HG03095 (cell line): ENCODE data around the gene KLC4.

Experiments used
- ATAC-seq: cut with Tn5 transposase; IDR thresholded peaks from one replicate; pipeline ENCODE4 v1.9.1; 2021; ENCODE audit warnings: moderate library complexity; ENCODE audit not compliant: unreplicated experiment

Gene KLC4

DNA sequence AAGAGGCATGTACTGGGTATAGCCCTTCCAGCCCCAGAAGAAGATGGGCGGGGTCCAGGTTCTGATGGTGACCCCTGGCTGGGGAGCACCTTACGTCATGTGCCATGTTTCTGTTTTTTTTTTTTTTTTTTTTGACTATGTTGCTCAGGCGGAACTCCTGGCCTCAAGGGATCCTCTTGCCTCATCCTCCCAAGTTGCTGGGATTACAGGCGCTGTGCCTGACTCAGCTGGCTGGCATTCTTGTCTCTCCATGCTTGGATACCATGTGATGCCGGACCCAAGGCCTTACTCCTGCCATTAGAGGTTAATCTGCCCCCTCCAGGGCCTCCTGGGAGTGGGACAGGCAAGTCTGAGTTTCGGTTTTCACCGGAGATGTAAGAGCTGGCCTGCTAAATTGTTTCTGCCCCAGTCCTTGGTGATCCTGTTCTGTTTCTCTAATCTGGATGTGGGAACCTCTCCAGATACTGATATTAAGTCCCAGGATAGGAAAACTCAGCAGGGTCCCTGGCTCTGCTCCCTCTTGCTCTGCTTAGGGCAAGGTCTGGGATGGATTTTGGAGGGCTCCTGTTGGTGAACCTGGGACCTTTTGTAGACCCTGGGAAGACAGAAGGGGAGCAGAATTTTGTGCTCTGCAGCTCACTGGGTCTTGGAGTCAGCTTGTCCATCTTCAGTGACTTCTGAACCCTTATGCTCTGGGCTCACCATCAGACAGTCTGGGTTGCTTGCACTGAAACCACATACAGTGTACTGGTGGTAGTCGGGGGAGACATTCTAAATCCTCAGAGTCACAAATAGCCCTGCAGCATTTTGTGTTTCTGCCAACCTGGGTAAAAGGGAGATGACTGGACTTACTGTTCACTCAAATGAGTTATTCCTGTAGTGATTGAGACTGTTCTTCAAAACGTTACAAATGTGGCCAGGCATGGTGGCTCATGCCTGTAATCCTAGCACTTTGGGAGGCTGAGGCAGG, 61.8 kb downstream of the KLC4 start:
- ATAC-seq: no peak

- ATAC-seq: no peak
These were observed 62.7 kb downstream of the KLC4 start for GRCh38 chr6:43122146-43122545.

DNA sequence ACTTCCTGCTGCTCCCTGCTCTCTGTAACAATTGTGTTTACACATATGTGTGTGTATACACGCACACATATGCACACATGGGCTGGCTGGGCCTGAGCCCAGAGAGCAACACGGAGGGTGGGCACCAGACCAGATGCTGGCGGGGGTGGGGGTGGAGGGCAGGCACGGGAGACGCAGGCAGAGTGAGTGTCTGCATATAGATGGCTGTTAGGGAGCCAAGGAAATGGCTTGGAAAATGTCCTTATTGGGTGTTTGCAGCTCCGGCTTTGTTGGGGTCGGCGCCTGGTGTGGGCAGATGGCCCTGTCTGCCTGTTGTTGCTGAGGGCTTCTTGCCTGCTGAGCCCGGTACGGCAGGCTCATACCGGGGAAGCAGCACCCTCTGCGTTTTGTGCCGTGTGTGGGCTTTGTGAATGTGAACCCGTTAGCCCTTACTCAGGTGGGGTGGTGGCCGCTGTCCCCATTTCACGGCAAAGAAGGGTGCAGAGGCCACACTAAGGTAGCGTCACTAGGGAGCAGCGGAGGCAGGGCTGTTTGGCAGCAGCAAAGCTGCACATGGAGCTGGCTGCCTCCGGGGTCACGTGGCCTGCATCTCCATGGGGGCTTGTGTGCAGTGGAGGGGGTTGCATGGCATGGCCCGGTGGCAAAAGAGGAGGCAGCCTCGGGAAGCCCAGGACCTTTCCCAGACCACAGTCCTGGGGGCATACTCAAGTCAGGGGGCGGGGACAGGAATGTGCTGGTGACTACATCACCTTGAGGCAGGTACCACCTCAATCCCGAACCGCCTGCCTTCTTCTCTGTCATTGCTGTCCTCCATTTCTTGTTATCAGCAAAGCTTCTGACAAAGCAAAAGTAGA, 64.3 kb downstream of the KLC4 start:
- no peak for ATAC-seq

- ATAC-seq: no peak
These were observed 65.0 kb downstream of the KLC4 start for GRCh38 chr6:43124481-43124880.
